A549 (cell line): ENCODE measurements around the gene C4orf54.

Experiments
- CBX8 ChIP-seq: fragments of 200-600 bp; sonication (generic); IDR thresholded peaks from 2 replicates; pipeline ENCODE4 v1.6.1; 2016
- CHD4 ChIP-seq: fragments of 200-600 bp; sonication (generic); IDR thresholded peaks from 2 replicates; pipeline ENCODE4 v1.6.1; 2016; ENCODE audit warnings: antibody characterized with exemption, mild to moderate bottlenecking, borderline replicate concordance
- CTCF ChIP-seq: fragments of >200 bp; sonication (Bioruptor Twin); formaldehyde crosslinking; IDR thresholded peaks from 3 replicates; pipeline ENCODE4 v1.5.1; 2016
- EHF ChIP-seq: fragments of 250-450 bp; sonication (Bioruptor Pico); IDR thresholded peaks from 2 replicates; pipeline ENCODE4 v1.5.0; 2020; ENCODE audit warnings: mild to moderate bottlenecking
- FOSB ChIP-seq: fragments of 250-450 bp; sonication (Bioruptor Pico); IDR thresholded peaks from 2 replicates; pipeline ENCODE4 v1.5.0; 2020; ENCODE audit warnings: mild to moderate bottlenecking, moderate library complexity
- HES2 ChIP-seq: fragments of >200 bp; sonication (Bioruptor Twin); formaldehyde crosslinking; IDR thresholded peaks from 2 replicates; pipeline ENCODE4 v1.6.1; 2016
- MAX ChIP-seq: IDR thresholded peaks from 2 replicates; pipeline ENCODE4 v1.6.1; 2012
- MYC ChIP-seq: IDR thresholded peaks from 2 replicates; pipeline ENCODE4 v1.6.1; 2012; ENCODE audit warnings: mild to moderate bottlenecking, inconsistent platforms, low read length, improper control_type of control experiment, borderline replicate concordance
- POLR2AphosphoS2 ChIP-seq: conservative IDR thresholded peaks from 2 replicates; pipeline ENCODE4 v1.6.1; 2012; ENCODE audit warnings: low read length, improper control_type of control experiment, inconsistent platforms
- RAD21 ChIP-seq, 2 experiments: fragments of >200 bp in 1 of 2; sonication (Bioruptor Twin) in 1 of 2; formaldehyde crosslinking in 1 of 2; IDR thresholded peaks in 1 of 2; conservative IDR thresholded peaks in 1 of 2; 2 replicates in 1 of 2; 3 replicates in 1 of 2; pipeline ENCODE4 v1.6.1; 2012 to 2018; ENCODE audit warnings: inconsistent platforms in 1 of 2
- ZFP36 ChIP-seq: fragments of 450-650 bp; IDR thresholded peaks from 2 replicates; pipeline ENCODE4 v1.6.1; 2014; ENCODE audit warnings: borderline replicate concordance; ENCODE audit not compliant: partially characterized antibody

GRCh38 chr4:99628040-99628439, 29.6 kb downstream of the C4orf54 start:
- TF ChIP-seq CTCF (no peak), HES2 (no peak), FOSB (no peak), RAD21 (conservative IDR thresholded peaks at IDR 0.05 in 1 of 2, IDR thresholded peaks at IDR 0.05 in 1 of 2) (no peak), CBX8 (no peak), POLR2AphosphoS2 (no peak), ZFP36 (no peak), MAX (no peak), MYC (no peak), EHF (CRISPR knock-in tag) (no peak), CHD4 (no peak)
